Ureter (tissue), 1 donor: Measurements from ENCODE around the gene UQCRHL. TPM values are rescaled to one million over a fixed set of nuclear protein-coding genes. Genes with fewer than 3 reads are reported as not detected.

Experiments
- DNase-seq: peaks from one replicate; pipeline ENCODE4 v3.0.0-alpha.2; 2020; ENCODE audit warnings: low spot score
- total RNA-seq: library from RNA; stranded (reverse); gene quantifications from one replicate; pipeline ENCODE4 v1.2.4, GENCODE V29; 2023
- donor health status: DM: yes; HTN: yes; CAD: no.

The UQCRHL gene
- total RNA-seq, 1 donor from 2014 or later: 0.96 TPM

DNA sequence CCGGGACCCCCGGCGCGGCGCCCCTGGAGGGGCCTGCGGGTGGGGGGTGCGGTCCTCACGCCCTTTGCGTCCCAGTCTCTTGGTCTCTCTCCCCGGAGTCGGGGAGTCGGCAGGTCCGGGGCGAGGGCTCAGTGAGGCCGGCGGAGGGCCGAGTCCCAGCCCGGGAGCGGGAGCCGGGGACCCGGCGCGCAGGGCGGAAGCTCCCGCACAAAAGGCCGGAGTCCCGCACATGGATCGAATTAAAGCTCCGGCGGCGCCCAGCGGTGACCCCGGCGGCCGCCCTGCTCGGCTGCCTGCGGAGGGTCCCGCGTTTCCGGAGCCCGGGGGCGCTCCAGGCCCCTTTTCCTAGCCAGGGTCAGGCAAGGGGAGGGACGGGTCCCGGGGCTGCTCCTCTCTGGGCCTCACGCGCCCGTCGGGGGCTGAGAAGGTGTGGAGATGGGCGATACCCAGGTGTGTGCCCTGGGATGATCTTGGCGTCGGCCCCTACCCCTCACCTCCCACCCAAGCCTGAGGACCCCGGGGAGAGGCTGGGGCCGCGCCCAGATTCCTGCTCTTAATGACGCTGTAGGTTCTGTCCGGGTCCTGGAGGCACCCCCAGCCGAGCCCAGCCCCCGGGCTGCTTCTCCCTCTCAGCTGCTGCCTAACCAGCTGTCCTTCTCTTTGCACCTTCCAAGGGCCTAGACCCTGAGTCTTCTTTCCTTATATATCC is 48.3 kb downstream of the UQCRHL start:
- DNase-seq: no peak

DNA sequence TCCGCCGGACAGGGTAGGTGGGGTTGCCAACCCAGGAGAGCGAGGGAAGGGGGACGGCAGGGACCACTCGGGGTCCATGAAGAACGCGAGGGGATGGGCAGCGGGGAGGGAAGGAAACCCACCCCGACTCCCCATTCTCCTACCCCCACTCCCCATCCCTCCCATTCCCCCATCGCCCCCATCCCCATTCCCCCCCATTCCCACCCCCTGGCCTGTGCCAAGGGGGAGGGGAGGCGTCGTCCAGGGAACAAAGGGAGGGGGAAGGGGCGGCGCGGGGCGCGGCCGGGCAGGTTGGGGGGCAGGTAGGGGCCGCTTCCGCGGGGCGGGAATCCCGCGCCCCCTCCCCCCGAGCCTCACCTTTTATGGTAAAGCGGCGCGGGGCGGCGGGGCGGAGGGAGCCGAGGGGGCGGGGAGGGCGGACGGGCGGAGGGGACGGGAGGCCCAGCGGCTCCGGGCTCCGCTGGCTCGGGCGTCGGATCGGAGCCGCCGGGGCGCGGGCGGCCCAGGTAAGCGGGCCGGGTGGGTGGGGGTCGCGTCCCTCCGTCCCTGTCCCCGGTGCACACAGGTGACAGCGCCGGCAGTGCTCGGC is 49.0 kb downstream of the UQCRHL start, which contains the start of gene FBLIM1:
FBLIM1 (plus strand) TSS at position 453 of the 589 bp plus-strand sequence. CDS start 6,189 bp downstream, outside the sequence.
- no peak for DNase-seq

DNA sequence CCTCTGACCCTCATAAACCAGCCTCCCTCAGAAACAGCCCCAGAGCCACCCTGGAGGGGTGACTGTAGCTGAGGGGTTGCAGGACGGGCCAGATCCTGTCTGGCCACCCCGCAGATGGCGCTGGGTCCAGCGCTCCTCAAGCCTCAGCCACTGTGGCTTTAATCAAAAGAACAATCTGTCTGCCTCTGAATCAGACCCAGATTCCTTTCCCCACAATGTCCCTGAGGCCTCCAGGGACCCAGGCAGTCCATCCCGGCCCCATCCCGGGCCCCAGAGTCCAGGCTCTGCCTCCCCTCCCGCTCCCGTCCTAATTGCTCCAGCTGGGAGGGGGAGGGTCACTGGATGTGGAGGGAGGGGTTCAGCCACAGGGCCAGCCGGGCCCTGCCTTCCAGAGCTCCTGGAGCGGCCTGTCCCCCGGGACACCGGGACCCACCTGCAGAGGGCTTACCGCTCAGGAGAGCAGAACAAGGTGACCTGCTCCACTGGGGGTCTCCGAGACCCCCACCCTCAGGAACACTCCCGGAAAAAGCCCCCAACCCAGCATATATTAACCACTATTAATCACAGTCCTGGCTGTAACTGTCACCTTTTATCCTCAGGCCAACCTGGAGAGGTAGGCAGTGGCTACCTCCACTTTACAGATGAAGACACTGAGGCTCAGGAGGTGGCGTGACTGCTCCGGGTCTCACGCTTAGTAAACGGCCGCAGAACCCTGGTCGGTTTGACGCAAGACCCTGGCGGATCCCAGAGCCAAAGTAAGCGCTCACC is 49.7 kb downstream of the UQCRHL start:
- DNase-seq: no peak

Other genes with a start within 250 kb of the UQCRHL start
- gene AGMAT, start 222.6 kb downstream of the UQCRHL start, total RNA-seq: 2.0 TPM
- 92.0 TPM for gene DDI2, start 190.2 kb downstream of the UQCRHL start, total RNA-seq
- gene PLEKHM2, start 123.3 kb downstream of the UQCRHL start, total RNA-seq: 40.6 TPM
- 3.9 TPM for gene SLC25A34, start 71.4 kb downstream of the UQCRHL start, total RNA-seq
- not detected for gene TMEM82, start 65.2 kb downstream of the UQCRHL start, total RNA-seq
- 81.8 TPM for gene FBLIM1, start 48.9 kb downstream of the UQCRHL start, total RNA-seq
- gene SPEN, start 40.1 kb upstream of the UQCRHL start, total RNA-seq: 85.2 TPM
- gene ZBTB17, start 168.5 kb upstream of the UQCRHL start, total RNA-seq: 44.4 TPM
- not detected for gene SRARP, start 196.6 kb upstream of the UQCRHL start, total RNA-seq
- 36.2 TPM for gene HSPB7, start 210.4 kb upstream of the UQCRHL start, total RNA-seq
- gene CLCNKA, start 214.4 kb upstream of the UQCRHL start, total RNA-seq: 2.2 TPM
- gene CLCNKB, start 236.1 kb upstream of the UQCRHL start, total RNA-seq: 0.65 TPM